ENCODE data around the gene RAB1B.

- TF ChIP-seq, protein P1, sequence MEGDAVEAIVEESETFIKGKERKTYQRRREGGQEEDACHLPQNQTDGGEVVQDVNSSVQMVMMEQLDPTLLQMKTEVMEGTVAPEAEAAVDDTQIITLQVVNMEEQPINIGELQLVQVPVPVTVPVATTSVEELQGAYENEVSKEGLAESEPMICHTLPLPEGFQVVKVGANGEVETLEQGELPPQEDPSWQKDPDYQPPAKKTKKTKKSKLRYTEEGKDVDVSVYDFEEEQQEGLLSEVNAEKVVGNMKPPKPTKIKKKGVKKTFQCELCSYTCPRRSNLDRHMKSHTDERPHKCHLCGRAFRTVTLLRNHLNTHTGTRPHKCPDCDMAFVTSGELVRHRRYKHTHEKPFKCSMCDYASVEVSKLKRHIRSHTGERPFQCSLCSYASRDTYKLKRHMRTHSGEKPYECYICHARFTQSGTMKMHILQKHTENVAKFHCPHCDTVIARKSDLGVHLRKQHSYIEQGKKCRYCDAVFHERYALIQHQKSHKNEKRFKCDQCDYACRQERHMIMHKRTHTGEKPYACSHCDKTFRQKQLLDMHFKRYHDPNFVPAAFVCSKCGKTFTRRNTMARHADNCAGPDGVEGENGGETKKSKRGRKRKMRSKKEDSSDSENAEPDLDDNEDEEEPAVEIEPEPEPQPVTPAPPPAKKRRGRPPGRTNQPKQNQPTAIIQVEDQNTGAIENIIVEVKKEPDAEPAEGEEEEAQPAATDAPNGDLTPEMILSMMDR (IDR thresholded peaks at IDR 0.05; ENCODE audit: low read depth, low read length, poor library complexity, severe bottlenecking), result no peak
- TF ChIP-seq EZH2phosphoT487 (IDR thresholded peaks at IDR 0.05; ENCODE audit: borderline replicate concordance, low read length), result no peak
Observed at GRCh38 chr11:66262191-66262590, 6.2 kb upstream of the RAB1B start.

Data from DOHH2 (cell line).